Natural killer cell (primary cell): ENCODE data around the gene IL31. TPM values are rescaled to one million over a fixed set of nuclear protein-coding genes. Genes with fewer than 3 reads are reported as not detected.
A peak's percentile ranks its signal among the peaks of the same experiment; 100 is the strongest.

Experiments used
- ATAC-seq, 3 donors: fragments of 150-1000 bp in 2 of 3; fragments of 200-7000 bp in 1 of 3; cut with Tn5 transposase; 1 replicate in 1 of 3; 2 replicates in 2 of 3; pipeline ENCODE4 v1.10.0; 2021; ENCODE audit warnings: mild to moderate bottlenecking in 2 of 3, moderate library complexity in 2 of 3
- DNase-seq, 2 donors: peaks; one replicate each; pipeline versions ENCODE4 v3.0.0 to v3.0.0-alpha.2; 2013 to 2021; ENCODE audit warnings: mixed read lengths in 1 of 2
- H3K27ac ChIP-seq: one replicate; pipeline ENCODE4 v1.5.1; 2013; ENCODE audit warnings: mild to moderate bottlenecking, low read length
- H3K27me3 ChIP-seq: one replicate; pipeline ENCODE4 v1.6.1; 2013; ENCODE audit warnings: low read length; ENCODE audit not compliant: control insufficient read depth, insufficient read depth
- H3K36me3 ChIP-seq: one replicate; pipeline ENCODE4 v1.6.1; 2013; ENCODE audit warnings: low read length; ENCODE audit not compliant: control insufficient read depth, insufficient read depth
- H3K4me1 ChIP-seq: one replicate; pipeline ENCODE4 v1.6.1; 2013; ENCODE audit warnings: low read length; ENCODE audit not compliant: control insufficient read depth, insufficient read depth
- H3K4me3 ChIP-seq: one replicate; pipeline ENCODE4 v1.5.1; 2013; ENCODE audit warnings: low read length
- H3K9me3 ChIP-seq: one replicate; pipeline ENCODE4 v1.6.1; 2013; ENCODE audit warnings: low read length; ENCODE audit not compliant: control insufficient read depth, insufficient read depth
- H3K27ac Mint-ChIP-seq, 2 donors: one replicate each; pipeline ENCODE4 v1.8.0; 2022; ENCODE audit warnings: mild to moderate bottlenecking in 2 of 2, mixed read lengths in 2 of 2, moderate library complexity in 1 of 2
- H3K27me3 Mint-ChIP-seq, 2 donors: one replicate each; pipeline ENCODE4 v1.8.0; 2022; ENCODE audit warnings: low read depth in 2 of 2, mixed read lengths in 2 of 2
- H3K36me3 Mint-ChIP-seq: one replicate; pipeline ENCODE4 v1.8.0; 2022; ENCODE audit warnings: mixed read lengths
- H3K4me1 Mint-ChIP-seq, 2 donors: one replicate each; pipeline ENCODE4 v1.8.0; 2022; ENCODE audit warnings: mixed read lengths in 2 of 2
- H3K4me3 Mint-ChIP-seq: one replicate; pipeline ENCODE4 v1.8.0; 2022; ENCODE audit warnings: mild to moderate bottlenecking, moderate library complexity, mixed read lengths
- H3K9me3 Mint-ChIP-seq, 2 donors: one replicate each; pipeline ENCODE4 v1.8.0; 2022; ENCODE audit warnings: mixed read lengths in 2 of 2
- CTCF ChIP-seq: fragments of 200-600 bp; IDR thresholded peaks from one replicate; pipeline ENCODE4 v1.8.0; 2022; ENCODE audit warnings: antibody characterized with exemption
- WGBS: methylation state at CpG from one replicate; pipeline ENCODE4 v1.1.7; 2013; ENCODE audit warnings: missing lambda C conversion rate; ENCODE audit not compliant: insufficient coverage; 5-methylcytosine and 5-hydroxymethylcytosine counted together
- intact Hi-C: fragments of 100-400 bp; cut with micrococcal nuclease; formaldehyde crosslinking; loops from one replicate; pipeline ENCODE4 v1.14.2; 2022
- total RNA-seq, 4 donors: library from RNA; stranded (reverse); fragments of 120-200 nt in 1 of 4; gene quantifications; one replicate each; pipeline versions ENCODE4 v1.2.3 to v1.2.4, GENCODE V29; 2013 to 2022

The IL31 gene
- total RNA-seq, 3 donors from 2014 or later (not counting 1 experiment from before 2014, with no cell fraction given) = not detected

DNA sequence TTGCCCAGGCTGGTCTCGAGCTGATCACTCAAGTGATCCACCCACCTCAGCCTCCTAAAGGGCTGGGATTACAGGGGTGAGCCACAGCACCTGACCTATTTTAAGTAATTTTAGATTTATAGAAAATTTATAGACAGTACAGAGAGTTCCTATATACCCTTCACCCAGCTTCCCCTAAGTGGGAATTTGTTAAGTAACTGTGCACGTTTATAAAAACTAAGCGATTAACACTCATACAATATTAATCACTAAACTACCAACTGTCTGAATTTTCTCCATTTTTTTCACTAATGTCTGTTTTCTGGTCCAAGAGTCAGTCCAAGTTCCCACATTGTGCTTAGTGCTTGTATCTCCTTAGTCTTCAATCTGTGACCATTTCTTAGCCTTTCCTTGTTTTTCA, 5.5 kb downstream of the IL31 start:
- Mint-ChIP-seq H3K36me3 (no peaks in the 10 kb centered on the region), H3K9me3 (no peaks in the 10 kb centered on the region), H3K4me3 (no peak overlapping the region), H3K27me3 (no peaks in the 10 kb centered on the region), H3K27ac (no peak overlapping the region), H3K4me1 (no peaks in the 10 kb centered on the region)
- Histone ChIP-seq H3K36me3 (no peaks in the 10 kb centered on the region), H3K27me3 (no peaks in the 10 kb centered on the region), H3K9me3 (no peaks in the 10 kb centered on the region), H3K27ac (no peak overlapping the region), H3K4me1 (peaks cover 15% of the 10 kb centered on the region), H3K4me3 (no peak overlapping the region)
- intact Hi-C loops = no loop called here
- no peak for TF ChIP-seq CTCF
- WGBS = 91% methylated on average over 2 of the region's 3 CpGs
- ATAC-seq (no peak), DNase-seq (no peak)

GRCh38 chr12:122167356-122167925, 6.6 kb downstream of the IL31 start:
- intact Hi-C loops = no loop called here
- no peaks in the 10 kb centered on the region for H3K36me3 ChIP-seq
- Mint-ChIP-seq H3K4me1 (peaks cover 9 to 10% of the 10 kb centered on the region in 2 donors), H3K9me3 (no peaks in the 10 kb centered on the region), H3K27me3 (no peaks in the 10 kb centered on the region), H3K36me3 (no peaks in the 10 kb centered on the region), H3K4me3 (no peak overlapping the region), H3K27ac (no peak overlapping the region)
- DNase-seq (no peak), ATAC-seq (no peak)
- no peak for TF ChIP-seq CTCF
- H3K4me3 ChIP-seq = no peak overlapping the region
- H3K27ac ChIP-seq = no peak overlapping the region
- 89% methylated on average over 9 of the region's 10 CpGs for WGBS
- no peaks in the 10 kb centered on the region for H3K9me3 ChIP-seq
- H3K27me3 ChIP-seq = no peaks in the 10 kb centered on the region
- H3K4me1 ChIP-seq = peaks cover 26% of the 10 kb centered on the region

DNA sequence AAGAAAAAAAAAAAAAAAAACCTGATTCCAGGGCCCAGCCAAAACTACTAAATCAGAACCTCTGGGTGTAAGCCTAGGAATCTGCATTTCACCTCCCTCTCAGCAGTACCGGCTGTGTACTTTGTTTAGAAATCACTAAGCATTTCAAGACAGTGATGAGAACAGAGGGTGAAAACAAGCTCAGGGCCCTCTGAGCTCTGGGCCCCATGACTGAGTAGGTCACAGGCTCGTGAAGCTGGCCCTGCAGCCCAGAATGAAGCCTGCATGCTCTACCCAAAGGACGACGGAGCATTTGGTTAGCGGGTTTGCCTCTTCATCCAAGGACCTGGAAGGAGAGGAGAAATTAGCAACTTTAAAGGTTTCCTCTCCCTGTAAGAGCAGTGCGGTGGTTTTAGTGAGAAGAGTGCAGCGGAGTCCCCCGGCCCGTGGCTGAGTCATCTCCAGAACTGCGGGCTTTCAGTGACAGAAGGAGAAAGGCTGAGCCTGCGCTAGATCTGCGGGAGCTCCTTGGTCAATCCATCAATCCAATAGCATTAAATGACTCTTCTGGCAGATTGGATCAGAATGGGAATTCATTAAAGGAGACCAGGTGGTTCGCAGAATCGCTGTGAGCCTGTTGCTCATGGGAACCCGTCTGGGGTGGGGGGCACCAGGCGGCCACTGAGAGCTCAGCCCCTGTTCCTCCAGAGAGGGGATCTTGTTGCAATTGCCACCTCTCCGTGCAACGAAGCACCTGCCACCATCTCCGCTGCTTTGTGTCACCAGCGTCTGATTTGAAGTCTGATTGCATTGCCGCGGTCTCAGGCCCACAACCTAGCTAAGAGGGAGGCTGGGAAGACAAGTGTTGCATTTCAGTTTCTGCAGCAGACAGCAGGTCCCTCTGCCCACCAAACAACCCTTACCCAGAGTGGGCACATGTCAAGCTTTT, 7.3 kb downstream of the IL31 start:
- no peak overlapping the region for H3K4me3 Mint-ChIP-seq
- no peaks in the 10 kb centered on the region for H3K9me3 ChIP-seq
- no peak for TF ChIP-seq CTCF
- no peaks in the 10 kb centered on the region for H3K36me3 ChIP-seq
- H3K27me3 Mint-ChIP-seq = no peaks in the 10 kb centered on the region
- DNase-seq (peak in 1 of 2 donors; percentile 57), ATAC-seq (peak in 1 of 3 donors; percentile 62)
- no peaks in the 10 kb centered on the region for H3K9me3 Mint-ChIP-seq
- no peak overlapping the region for H3K27ac Mint-ChIP-seq
- intact Hi-C loops = no loop called here
- H3K36me3 Mint-ChIP-seq = no peaks in the 10 kb centered on the region
- H3K4me3 ChIP-seq = no peak overlapping the region
- H3K4me1 ChIP-seq = peaks cover 33% of the 10 kb centered on the region
- H3K27me3 ChIP-seq = no peaks in the 10 kb centered on the region
- WGBS = 66% methylated on average over 22 of the region's 22 CpGs
- H3K4me1 Mint-ChIP-seq = peaks cover 17% of the 10 kb centered on the region in 2 donors
- H3K27ac ChIP-seq = no peak overlapping the region
